SH-SY5Y (cell line): ENCODE results near the gene PNPLA6.

ENCODE experiments used
- GATA2 ChIP-seq: IDR thresholded peaks from 2 replicates; pipeline ENCODE4 v1.6.1; 2011; ENCODE audit warnings: mild to moderate bottlenecking, low read depth, low read length
- GATA3 ChIP-seq: IDR thresholded peaks from 2 replicates; pipeline ENCODE4 v1.6.1; 2011; ENCODE audit warnings: low read depth, mild to moderate bottlenecking, low read length, moderate library complexity

The PNPLA6 gene

DNA sequence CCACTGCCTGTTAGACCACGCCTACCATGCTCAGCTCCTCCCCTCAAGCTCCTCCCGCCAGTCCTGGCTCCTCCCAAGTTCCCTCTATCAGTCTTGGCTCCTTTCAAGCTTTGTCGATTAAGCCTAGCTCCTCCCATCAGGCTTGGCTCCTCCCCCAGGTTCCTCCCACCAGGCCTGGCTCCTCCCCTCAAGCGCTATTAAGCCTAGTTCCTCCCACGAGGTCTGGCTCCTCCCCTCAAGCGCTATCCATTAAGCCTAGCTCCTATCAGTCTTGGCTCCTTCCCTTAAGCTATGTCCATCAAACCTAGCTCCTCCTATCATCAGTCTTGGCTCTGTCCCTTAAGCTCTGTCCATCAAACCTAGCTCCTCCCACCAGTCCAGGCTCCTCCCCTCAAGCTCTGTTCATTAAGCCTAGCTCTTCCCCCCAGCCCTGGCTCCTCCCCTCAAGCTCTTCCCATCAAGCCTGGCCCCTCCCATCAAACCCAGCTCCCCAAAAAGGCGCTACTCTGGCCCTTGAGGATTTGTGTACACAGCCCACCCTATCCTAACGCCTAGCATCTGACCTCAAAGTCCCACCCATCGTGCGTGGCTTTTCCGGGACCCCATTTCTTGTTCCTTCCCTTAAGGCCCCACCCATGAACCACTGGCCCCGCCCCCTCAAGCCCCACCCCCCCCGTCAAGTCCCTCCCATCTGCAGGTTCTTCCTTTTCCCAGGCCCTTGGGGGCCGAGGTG lies 70.1 kb downstream of the PNPLA6 start:
- TF ChIP-seq GATA3: no peak

DNA sequence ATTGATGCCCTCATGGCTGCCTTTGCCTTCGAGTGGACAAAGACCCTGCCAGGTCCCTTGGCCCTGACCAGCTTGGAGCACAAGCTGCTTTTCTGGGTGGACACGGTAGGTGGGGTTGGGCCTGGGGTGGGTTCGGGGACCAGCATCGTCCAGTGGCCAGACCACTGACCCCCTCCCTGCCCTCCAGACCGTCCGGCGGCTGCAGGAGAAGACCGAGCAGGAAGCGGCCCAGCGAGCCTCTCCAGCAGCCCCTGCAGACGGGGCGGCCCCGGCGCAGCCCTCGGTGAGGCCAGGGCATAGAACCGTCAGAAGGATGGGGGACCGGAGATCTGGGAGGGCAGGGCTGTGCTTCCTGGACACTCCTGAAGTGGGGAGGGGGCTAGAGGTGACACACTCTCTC lies 70.8 kb downstream of the PNPLA6 start:
- TF ChIP-seq GATA2: no peak
- TF ChIP-seq GATA3: no peak

DNA sequence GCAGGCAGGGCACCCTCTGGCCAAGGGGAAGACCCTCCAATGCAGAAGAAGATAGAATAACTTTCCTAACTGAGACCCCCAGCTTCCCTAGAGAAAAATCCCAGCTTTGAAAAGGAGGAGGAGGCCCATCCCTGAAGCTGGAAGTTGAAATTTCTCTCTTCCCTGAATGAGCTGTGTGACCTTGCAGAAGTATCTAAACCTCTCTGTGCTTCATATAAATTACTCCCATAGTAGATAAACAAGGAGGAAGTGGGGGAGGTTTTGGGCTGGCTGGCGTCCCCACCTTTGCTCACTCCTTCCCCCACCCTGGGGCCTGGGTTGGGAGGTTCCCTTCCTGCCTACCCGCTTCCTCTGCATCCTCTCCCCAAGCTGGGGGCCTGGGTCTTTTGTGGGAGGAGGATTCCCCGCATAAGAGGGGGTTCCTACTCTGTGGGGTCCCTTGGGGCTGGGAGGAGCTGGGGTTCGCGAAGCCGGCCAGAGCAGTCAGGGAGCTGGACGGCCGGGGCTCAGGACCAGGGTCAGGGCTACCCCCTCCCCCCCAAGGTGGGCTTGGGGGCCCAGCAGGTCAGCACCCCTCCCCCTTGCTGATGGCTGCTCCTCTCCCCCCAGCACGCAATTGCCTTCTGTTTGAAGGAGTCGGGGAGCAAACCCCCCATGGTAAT lies 71.8 kb downstream of the PNPLA6 start:
- TF ChIP-seq GATA3 (no peak), GATA2 (no peak)

DNA sequence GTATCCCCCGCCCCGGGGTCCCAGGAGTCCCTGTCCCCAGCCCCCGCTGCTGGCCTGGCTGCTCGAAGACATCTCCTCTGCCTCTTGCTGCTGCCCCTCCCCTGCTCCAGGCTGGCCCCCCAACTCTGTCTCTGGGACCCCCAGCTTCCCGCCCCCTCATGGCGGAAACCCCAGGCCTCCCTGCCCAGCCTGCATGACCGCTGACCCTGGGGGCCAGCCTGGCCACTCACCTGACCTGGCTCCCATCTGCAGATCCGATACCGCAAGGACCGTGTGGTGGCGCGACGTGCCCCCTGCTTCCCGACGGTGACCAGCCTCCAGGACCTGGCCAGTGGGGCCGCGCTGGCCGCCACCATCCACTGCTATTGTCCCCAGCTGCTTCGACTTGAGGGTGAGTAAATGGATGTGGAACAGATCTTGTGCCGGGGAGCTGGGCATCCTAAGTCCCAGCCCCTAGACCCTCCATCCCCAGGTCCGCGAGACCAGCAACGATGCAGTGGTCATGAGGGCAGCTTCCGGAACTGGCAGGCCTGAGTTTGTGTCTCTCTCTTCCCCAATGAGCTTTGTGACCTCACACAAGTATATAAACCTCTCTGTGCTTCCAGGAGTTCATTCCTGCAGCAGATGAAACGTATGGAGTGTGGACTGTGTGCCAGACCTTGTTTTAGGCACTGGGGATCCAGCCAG lies 72.5 kb downstream of the PNPLA6 start:
- TF ChIP-seq GATA3 (no peak), GATA2 (no peak)

DNA sequence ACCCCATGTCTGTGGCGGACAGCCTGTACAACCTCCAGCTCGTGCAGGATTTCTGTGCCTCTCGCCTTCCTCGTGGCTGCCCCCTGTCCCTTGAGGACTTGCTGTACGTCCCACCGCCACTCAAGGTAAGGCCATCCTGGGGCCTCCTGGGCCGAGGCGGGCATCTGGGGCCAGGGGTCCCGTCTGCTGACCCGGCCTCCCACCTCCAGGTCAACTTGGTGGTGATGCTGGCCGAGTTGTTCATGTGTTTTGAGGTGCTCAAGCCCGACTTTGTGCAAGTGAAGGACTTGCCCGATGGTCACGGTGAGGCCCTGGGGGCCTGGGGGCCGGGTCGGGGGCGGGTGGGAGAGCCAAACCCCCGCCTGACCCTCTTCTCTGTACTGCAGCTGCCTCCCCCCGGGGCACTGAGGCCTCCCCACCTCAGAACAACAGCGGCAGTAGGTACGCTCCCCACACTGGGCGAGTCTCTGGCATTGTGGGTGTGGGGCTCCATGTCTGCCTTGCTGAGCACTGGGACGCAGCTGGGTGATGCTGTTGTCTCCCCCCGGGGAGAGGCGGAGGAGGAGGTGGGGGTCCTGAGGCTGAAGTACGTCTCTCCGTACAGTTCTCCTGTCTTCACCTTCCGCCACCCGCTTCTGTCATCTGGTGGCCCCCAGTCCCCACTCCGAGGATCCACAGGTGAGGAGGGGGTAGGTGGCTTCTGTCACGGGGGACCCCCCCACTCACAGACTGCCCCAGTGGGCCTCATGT lies 75.1 kb downstream of the PNPLA6 start:
- TF ChIP-seq GATA3 (no peak), GATA2 (no peak)
